ENCODE results near the gene ETV5.

Gene ETV5

GRCh38 chr3:186121968-186122367 lies 13.1 kb upstream of the ETV5 start:
- no peak for DNase-seq

- no peak for DNase-seq
Measured at GRCh38 chr3:186121278-186121677, 12.4 kb upstream of the ETV5 start.

GRCh38 chr3:186119499-186119898 lies 10.6 kb upstream of the ETV5 start:
- no peak for DNase-seq

GRCh38 chr3:186118692-186119091 lies 9.8 kb upstream of the ETV5 start:
- no peak for DNase-seq

GRCh38 chr3:186117521-186118134 lies 8.7 kb upstream of the ETV5 start:
- no peak for DNase-seq

GRCh38 chr3:186115239-186115996 lies 6.5 kb upstream of the ETV5 start:
- DNase-seq: no peak

GRCh38 chr3:186110975-186111974 lies 2.4 kb upstream of the ETV5 start:
- DNase-seq: no peak

GRCh38 chr3:186109897-186110803 lies 1.3 kb upstream of the ETV5 start:
- DNase-seq: no peak

- no peak for DNase-seq
Measured at GRCh38 chr3:186108106-186108940, 566 bp downstream of the ETV5 start.

- DNase-seq: peak; percentile 12
Measured at GRCh38 chr3:186107215-186108105, 1.4 kb downstream of the ETV5 start.

GRCh38 chr3:186105543-186105942 lies 3.3 kb downstream of the ETV5 start:
- DNase-seq: no peak

- no peak for DNase-seq
Measured at GRCh38 chr3:186102687-186103086, 6.2 kb downstream of the ETV5 start.

GRCh38 chr3:186100398-186100797 lies 8.5 kb downstream of the ETV5 start:
- no peak for DNase-seq

- no peak for DNase-seq
Measured at GRCh38 chr3:186099178-186099577, 9.7 kb downstream of the ETV5 start.

- no peak for DNase-seq
Measured at GRCh38 chr3:186098740-186099139, 10.1 kb downstream of the ETV5 start.

- DNase-seq: peak; percentile 85
Measured at GRCh38 chr3:186097663-186098451, 11.0 kb downstream of the ETV5 start.

GRCh38 chr3:186097317-186097662 lies 11.6 kb downstream of the ETV5 start:
- no peak for DNase-seq

GRCh38 chr3:186096290-186096689 lies 12.6 kb downstream of the ETV5 start:
- DNase-seq: no peak

GRCh38 chr3:186095561-186096081 lies 13.3 kb downstream of the ETV5 start:
- DNase-seq: no peak

Data from COR-L47 (cell line).